GM18498 (cell line): ENCODE results near the gene LMNA.
A peak's percentile ranks its signal among the peaks of the same experiment; 100 is the strongest.
"Not testable (repeated sequence)": the region's sequence is repeated elsewhere in the genome, so short reads cannot be mapped to it uniquely, and the experiment has no call there.

Experiments
- ATAC-seq: cut with Tn5 transposase; IDR thresholded peaks from one replicate; pipeline ENCODE4 v1.9.1; 2021; ENCODE audit warnings: mild to moderate bottlenecking, moderate library complexity; ENCODE audit not compliant: unreplicated experiment

LMNA gene

DNA sequence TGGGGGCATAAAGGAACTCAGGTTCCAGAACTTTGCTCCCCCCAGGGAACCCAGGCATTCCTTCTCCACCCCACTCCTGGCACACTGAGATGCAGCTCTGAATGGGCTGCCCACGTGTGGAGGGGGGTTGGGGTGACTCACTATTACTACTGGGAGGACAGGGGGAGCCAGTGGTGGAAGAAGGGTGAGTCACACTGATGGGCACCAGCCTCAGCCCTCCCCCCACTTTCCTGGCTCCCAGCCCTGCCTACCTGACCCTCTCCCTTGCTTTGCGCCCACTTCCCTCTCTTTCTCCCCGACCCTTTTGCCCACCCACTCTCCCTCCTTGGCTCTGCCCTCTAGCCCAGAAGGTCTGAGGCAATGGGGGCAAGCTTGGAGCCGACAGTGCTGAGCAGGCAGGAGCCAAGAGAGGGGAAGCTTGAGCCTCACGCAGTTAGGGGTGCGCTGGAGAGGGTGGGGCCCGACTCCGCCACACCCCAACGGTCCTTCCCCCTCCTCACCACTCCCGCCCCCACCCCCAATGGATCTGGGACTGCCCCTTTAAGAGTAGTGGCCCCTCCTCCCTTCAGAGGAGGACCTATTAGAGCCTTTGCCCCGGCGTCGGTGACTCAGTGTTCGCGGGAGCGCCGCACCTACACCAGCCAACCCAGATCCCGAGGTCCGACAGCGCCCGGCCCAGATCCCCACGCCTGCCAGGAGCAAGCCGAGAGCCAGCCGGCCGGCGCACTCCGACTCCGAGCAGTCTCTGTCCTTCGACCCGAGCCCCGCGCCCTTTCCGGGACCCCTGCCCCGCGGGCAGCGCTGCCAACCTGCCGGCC lies at the start of gene LMNA:
LMNA (plus strand) TSS at position 611 of the 818 bp plus-strand sequence. CDS start 208 bp downstream, outside the sequence.
- ATAC-seq: peak; percentile 77

DNA sequence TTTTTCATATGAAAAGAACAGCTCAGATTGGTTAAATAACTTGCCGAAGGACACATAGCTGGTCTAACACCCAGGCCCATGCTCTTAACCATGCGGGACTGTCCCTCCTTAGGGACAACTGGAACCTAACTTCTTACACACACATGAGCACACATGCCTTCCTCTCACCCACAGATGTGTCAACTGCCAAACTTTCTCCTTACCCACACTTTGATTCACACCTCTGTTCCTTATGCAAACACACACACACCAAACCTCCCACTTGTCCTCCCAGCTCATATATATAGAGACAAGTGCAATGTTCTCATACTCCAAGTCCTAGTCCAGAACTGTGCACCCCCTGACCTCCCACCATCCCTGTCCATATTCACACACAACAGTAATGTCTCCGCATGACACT lies 49.3 kb upstream of the LMNA start:
- ATAC-seq: no peak

DNA sequence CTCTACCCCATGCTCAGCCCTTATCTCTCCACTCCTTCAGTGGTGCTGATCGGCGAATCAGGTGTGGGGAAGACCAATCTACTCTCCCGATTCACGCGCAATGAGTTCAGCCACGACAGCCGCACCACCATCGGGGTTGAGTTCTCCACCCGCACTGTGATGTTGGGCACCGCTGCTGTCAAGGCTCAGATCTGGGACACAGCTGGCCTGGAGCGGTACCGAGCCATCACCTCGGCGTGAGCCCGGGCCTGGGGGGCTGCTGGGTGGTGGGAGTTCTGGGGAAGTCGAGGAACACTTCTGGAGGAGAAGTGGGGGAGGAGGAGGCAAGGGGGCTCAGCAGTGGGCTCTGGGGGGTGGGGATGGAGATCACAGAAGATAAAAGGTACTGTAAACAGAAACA lies 48.6 kb upstream of the LMNA start:
- no peak for ATAC-seq

DNA sequence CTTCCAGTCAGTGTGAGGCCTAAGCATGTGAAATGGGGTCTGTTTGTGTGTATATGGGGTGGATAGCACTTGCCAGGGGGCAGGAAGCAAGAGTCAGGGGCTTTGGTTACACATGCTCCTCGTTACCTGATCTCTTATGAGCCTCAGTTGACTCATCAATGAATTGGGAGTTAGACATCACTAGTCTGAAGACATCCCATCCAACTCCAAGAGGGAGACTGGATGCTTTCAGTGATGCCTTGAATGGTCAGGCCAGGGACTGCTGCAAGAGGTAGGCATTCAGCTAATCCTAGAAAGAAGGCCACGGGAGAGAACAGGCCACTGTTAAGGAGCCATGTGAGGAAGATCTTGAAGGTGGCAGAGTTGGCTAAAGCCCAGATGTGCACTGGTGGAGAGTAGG lies 47.2 kb upstream of the LMNA start:
- ATAC-seq: no peak

DNA sequence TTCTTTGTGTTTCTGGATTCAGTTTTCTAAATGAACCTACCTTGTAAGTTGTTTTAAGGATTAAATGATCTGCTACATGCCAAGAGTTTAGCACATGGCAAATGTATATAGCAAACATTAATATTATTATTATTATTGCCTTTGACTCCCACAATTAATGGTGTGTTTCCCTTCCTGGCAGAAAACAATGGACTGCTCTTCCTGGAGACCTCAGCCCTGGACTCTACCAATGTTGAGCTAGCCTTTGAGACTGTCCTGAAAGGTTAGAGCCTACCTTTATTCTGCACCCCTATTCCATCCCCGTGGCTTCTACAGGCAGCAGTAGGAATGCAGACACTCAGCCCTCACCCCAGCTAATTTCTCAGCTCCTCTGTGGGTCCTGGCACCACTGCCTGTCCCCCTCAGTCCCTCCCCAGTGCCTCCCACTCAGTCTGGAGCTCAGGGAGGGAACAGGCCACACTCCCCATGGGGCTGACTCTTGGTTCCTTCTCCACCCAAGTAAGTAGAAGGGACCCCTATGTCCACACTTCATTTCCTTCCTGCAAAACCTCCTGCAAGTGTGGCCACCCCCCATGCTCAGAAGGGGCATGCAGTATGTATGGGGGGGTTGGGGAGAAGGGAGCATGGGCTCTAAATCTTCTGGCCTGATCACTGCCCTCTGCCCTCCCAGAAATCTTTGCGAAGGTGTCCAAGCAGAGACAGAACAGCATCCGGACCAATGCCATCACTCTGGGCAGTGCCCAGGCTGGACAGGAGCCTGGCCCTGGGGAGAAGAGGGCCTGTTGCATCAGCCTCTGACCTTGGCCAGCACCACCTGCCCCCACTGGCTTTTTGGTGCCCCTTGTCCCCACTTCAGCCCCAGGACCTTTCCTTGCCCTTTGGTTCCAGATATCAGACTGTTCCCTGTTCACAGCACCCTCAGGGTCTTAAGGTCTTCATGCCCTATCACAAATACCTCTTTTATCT lies 44.7 kb upstream of the LMNA start:
- no peak for ATAC-seq

- ATAC-seq: no peak
Measured at GRCh38 chr1:156070548-156070947, 44.0 kb upstream of the LMNA start.

DNA sequence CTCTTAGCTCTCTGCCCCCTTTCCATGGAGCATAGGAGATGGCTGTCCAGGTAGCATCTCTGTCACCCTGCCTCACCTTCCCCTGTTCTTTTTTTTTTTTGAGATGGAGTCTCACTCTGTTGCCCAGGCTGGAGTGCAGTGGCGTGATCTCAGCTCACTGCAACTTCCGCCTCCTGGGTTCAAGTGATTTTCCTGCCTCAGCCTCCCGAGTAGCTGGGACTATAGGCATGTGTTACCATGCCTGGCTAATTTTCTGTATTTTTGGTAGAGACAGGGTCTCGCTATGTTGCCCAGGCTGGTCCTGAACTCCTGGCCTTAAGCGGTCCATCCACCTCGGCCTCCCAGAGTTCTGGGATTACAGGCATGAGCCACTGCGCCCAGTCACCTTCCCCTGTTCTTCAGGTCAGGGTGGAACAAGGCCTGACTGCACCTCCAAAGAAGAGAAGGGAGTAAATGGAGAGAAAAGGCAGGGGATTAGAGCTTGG lies 43.1 kb upstream of the LMNA start:
- not testable (repeated sequence) for ATAC-seq

GRCh38 chr1:156072251-156072650 lies 42.3 kb upstream of the LMNA start:
- no peak for ATAC-seq

DNA sequence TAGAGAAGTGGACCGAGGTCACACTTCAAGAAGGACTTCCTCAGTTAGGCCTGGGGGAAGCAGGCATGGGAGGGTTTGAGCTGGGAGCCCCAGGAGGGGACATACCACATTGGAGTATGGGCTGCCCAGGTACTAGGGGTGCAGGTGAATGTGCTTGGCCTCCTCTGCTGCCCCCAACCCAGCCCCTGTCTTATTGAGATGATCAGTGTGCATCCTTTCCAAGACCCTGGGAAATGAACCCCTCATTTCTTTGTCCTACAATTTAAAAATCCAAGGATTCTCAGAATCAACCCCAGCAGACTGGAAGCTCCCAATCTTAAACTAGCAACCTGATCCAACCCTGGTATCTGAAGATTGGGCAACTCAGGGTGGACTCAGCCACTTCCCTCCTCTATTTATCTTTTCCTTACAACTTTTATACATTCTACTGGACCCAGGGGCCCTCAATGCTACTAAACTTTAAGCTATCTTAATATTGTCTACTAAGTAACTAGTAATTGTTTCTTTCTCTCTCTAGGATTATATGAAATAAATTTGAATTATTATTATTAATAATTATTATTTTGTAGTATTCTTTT lies 41.3 kb upstream of the LMNA start:
- ATAC-seq: no peak

- ATAC-seq: no peak
Measured at GRCh38 chr1:156073740-156074139, 40.8 kb upstream of the LMNA start.

DNA sequence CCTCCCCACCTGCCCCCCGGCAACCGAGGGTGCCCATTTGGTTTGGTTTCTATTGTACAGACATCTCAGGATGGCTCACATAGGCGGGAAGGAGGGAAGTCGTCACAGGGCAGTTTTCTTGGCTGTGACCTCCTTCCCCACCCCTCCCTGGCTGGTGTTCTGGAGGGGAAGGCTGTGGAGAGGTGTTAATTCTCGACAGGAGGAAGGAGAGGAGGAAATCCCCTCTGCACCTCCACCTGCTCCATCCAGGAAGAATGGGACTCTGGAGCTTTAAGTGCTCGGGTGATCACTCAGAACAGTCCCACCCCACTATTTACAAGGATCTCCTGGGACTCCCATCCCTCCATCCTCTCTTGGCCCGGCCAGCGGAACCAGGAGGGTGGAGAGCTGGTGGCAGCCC lies 39.9 kb upstream of the LMNA start:
- no peak for ATAC-seq

DNA sequence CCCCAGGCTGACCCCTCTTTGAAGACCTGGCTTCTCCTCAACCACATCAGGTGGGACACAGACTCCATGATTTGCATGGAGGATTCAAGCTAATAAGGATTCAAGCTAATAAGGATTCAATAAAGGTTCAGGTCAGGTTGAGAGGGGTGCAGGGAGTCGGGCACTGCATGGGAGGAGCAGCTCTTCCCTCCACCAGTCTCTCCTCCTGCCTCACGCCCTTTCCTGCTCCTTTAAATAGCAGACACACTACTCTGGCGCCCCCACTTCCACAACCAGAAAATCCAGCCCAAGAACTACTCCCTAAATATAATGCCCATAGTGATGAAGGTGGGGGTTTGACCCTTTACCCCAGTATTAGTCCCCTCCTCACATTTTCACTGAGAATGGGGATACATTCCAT lies 39.3 kb upstream of the LMNA start:
- no peak for ATAC-seq

GRCh38 chr1:156075775-156076204 lies 38.7 kb upstream of the LMNA start:
- no peak for ATAC-seq

- ATAC-seq: peak; percentile 48
Measured at GRCh38 chr1:156076609-156077429, 37.7 kb upstream of the LMNA start.

- ATAC-seq: no peak
Measured at GRCh38 chr1:156077430-156077760, 37.1 kb upstream of the LMNA start.

DNA sequence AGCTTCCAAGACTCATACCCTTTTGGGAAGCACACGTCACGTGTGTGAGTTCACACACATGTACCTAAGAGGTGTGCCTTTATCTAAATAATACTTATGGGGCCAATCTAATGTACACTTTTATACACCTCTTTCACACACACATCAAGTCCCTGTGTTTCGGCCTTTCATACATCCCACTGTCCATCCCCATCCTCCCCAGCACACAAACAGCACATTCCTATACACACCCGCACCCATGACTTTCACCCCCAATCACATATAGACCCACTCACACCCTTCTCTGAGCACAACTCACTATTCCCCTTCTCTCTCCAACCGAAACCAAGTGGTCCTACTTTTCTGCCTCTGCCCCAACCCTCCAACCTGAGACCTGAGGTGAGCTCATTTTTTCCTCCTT lies 35.8 kb upstream of the LMNA start:
- ATAC-seq: no peak

DNA sequence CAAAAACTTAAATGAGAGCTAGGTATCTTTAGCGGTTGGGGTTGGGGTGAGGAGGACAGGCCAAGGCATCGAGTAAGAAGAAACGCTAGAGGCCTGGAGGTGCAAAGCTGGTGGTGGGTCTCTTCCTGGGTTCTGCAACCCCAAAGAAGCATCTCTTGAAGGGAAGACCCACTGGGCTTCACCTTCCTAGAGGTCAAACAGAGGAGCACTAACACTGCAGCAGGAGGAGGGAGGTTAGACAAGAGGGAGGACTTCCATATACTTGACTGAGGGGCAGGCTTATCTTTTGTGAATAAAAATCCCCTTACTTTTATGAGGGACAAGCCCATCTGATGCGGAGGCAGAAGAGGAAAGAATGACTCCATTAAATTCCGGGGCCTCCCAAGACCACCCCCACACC lies 34.7 kb upstream of the LMNA start:
- no peak for ATAC-seq

- ATAC-seq: no peak
Measured at GRCh38 chr1:156080241-156080862, 34.2 kb upstream of the LMNA start.

DNA sequence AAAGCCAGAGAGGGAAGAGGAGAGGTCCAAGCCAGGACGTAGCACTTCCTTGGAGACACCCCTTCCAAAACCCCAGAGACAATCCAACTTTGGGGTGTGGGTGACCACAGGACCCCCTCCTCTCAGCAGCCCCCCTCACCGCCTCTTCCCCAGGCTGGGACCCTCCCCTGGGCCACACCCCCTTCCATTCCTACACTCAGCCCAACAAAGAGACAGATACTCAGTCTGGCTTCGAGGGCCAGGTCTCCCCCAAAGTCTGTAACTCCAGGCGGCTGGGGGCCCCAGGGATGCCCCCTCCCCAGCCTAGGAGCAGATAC lies 33.7 kb upstream of the LMNA start:
- no peak for ATAC-seq

- ATAC-seq: no peak
Measured at GRCh38 chr1:156081180-156081916, 33.2 kb upstream of the LMNA start.
